GM18519 (cell line): ENCODE data around the gene RPL7L1.
A peak's percentile ranks its signal among the peaks of the same experiment; 100 is the strongest.

Source experiments
- ATAC-seq: cut with Tn5 transposase; IDR thresholded peaks from one replicate; pipeline ENCODE4 v1.9.1; 2021; ENCODE audit warnings: mild to moderate bottlenecking, moderate library complexity; ENCODE audit not compliant: unreplicated experiment, low FRiP score

Gene RPL7L1

GRCh38 chr6:42928986-42929820 lies 49.8 kb downstream of the RPL7L1 start, which contains the start of gene CNPY3:
CNPY3 (plus strand) TSS chr6:42929480; CDS start chr6:42929571, 91 bp downstream.
- ATAC-seq: peak; percentile 72

DNA sequence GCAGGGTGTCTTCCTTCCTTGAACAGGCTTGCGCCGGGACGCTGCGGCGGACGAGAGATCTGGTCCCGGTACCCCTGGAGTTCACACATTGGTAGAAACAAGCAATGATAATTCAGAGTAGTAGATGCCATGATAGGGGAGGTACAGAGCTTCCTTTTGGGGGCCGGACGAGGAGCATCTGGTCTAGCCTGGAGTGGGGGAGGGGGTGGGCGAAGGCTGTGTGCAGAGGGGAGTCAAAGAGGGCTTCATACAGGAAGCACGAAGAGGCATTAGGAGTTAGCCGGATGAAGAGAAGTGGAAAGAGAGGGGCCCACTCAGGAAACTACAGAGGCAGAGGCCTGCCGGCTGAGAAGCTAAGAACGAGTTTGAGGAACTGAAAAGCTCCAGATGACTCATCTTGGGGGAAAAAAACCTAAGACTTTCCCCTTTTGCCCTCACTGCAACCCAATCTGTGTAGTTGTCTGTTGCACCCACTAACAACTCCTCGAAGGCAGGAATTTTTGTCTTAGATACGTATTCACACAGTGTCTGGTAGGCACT lies 50.5 kb downstream of the RPL7L1 start:
- peak; percentile 29 for ATAC-seq

DNA sequence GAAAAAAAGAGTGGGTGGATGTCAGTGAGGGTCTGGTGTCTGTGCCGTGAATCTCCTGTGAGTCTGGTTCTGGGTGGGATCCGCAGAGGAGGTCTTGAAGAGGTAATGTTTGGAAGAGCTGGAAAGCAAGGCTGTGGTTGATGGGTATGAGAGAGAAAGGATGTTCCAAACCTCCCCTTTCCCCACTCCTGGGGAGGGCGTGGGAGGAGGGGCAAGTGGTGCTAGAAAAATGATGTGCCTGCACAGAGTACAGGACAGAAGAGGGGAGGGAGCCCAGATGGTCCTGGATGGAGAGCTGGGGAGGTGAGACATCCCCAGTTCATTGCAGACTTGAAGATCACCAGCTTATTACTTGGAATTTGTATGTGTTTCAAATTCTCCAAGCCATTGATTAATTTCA lies 53.0 kb downstream of the RPL7L1 start:
- ATAC-seq: no peak

GRCh38 chr6:42933205-42933604 lies 53.8 kb downstream of the RPL7L1 start:
- no peak for ATAC-seq

DNA sequence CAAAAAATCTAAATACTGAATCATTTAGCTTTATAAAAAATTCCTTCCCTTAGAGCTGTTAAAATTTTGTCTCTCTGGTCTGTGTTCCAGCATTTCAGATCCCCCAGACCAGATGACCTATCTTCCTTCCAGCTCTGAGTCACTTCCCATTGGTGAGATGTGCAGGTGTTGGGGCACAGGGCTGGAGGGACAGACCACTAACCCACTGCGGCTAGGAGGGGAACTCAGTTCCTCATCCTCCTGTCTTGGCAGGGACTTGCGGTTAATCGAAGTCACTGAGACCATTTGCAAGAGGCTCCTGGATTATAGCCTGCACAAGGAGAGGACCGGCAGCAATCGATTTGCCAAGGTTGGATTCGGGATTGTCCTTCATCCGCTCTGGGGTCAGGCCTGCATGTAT lies 55.9 kb downstream of the RPL7L1 start:
- ATAC-seq: no peak

- no peak for ATAC-seq
Measured at GRCh38 chr6:42936398-42936797, 57.0 kb downstream of the RPL7L1 start.

- ATAC-seq: no peak
Measured at GRCh38 chr6:42937548-42938427, 58.4 kb downstream of the RPL7L1 start.

DNA sequence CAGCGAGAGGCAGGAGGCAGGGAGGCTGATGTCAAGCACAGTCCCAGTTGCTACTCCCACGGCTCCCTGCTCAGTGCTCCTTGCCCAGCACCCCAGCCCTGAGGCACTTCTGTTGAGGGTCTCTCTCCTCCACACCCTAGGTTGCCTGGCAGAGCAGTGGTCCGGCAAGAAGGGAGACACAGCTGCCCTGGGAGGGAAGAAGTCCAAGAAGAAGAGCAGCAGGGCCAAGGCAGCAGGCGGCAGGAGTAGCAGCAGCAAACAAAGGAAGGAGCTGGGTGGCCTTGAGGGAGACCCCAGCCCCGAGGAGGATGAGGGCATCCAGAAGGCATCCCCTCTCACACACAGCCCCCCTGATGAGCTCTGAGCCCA lies 59.0 kb downstream of the RPL7L1 start:
- no peak for ATAC-seq

DNA sequence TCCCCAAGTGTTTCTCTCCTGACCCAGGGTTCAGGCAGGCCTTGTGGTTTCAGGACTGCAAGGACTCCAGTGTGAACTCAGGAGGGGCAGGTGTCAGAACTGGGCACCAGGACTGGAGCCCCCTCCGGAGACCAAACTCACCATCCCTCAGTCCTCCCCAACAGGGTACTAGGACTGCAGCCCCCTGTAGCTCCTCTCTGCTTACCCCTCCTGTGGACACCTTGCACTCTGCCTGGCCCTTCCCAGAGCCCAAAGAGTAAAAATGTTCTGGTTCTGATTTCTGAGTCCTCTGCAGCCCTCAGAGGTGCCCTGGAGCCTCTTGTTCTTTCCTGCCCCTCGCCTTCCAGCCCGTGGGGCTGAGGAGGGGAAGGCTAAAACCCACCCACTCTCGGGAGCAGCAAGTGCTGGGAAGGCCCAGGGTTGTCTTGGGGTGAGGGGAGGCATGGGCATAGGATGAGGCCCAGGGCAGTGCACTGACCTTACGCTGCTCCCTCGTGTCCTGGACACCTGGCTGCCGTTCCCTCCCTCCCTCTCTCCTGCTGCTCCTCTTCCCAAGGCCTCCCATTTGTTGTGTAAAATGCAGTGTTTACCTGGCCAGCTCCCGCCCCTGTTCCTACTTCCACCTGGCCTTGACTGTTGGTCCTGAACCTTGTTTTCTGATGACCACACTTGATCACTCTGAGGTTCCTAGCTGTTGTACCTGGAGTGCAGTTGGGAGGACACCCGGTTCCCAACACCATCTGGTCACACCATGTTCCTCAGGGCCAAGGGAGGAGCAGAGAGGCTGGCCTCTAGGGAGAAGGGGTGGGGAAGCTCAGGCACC lies 59.8 kb downstream of the RPL7L1 start:
- no peak for ATAC-seq
